ENCODE results near the gene FILIP1L. TPM values are rescaled to one million over a fixed set of nuclear protein-coding genes. Genes with fewer than 3 reads are reported as not detected.

FILIP1L gene
- polyA plus RNA-seq, 1 donor (not counting 4 experiments of a cell fraction or from before 2014, with no cell fraction given) = 14.7 TPM

DNA sequence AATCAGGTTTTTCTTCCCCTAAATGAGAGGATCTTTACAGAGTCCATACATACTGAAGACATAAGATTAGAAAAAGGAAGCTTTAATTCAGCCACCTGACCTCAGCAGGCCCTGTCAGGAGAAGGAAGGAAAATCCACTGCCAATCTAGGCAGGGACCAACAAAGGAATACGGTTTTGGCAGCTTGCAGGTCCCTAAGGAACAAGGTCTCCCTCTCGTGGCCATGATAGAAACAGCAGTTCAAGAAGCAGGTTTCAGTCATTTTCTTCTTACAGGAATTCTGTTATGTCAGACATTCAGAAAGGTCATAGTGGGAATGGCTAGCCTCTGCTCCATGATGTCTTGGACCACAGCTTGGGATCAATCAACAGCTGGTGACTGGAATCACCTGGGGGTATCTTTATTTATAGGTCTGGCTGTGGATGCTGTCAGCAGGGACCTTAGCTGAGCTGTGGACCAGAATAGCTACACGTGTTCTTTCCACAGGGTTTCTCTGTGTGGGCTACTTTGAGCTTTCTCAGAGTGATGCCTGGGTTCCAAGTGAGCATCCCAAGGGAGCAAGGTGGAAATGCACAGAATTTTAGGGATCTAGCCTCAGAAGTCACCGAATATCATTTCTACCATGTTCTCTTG lies 306.0 kb downstream of the FILIP1L start:
- Histone ChIP-seq H3K9ac (ENCODE audit: control insufficient read depth, extremely low read depth, insufficient read depth, low read length) (no peak overlapping the region), H2AFZ (ENCODE audit: control insufficient read depth, low read length) (no peak overlapping the region), H3K4me1 (ENCODE audit: control insufficient read depth, extremely low read depth, insufficient read depth, low read length) (no peaks in the 10 kb centered on the region), H3K9me1 (ENCODE audit: control insufficient read depth, extremely low read depth, insufficient read depth, low read length) (no peaks in the 10 kb centered on the region), H3K27me3 (ENCODE audit: control insufficient read depth, extremely low read depth, insufficient read depth, low read length) (no peaks in the 10 kb centered on the region), H3K9me3 (ENCODE audit: control insufficient read depth, low read depth, low read length) (peaks cover 6% of the 10 kb centered on the region), H3K4me2 (ENCODE audit: control insufficient read depth, extremely low read depth, insufficient read depth, low read depth, low read length) (no peak overlapping the region), H3K36me3 (ENCODE audit: control insufficient read depth in 2 of 2, extremely low read depth in 1 of 2, insufficient read depth in 2 of 2, low read length in 2 of 2) (no peaks in the 10 kb centered on the region), H3K27ac (ENCODE audit: control insufficient read depth, insufficient read depth, low read length) (no peak overlapping the region), H4K20me1 (ENCODE audit: control insufficient read depth, extremely low read depth, insufficient read depth, low read length) (no peaks in the 10 kb centered on the region), H3K4me3 (ENCODE audit: control insufficient read depth in 2 of 3, extremely low read depth in 1 of 3, insufficient read depth in 2 of 3, low read depth in 1 of 3, low read length in 3 of 3) (no peak overlapping the region), H3K79me2 (ENCODE audit: control insufficient read depth, insufficient read depth, low read length) (no peaks in the 10 kb centered on the region)
- FAIRE-seq (peak; percentile 96), DNase-seq (ENCODE audit: low read depth, low spot score) (peak; percentile 55)
- dilution Hi-C loops (cut with MboI; ENCODE audit: extremely low pct_ligation_motif_present, low sequenced_read_pairs) = no loop called here
- no peak for TF ChIP-seq EZH2 (IDR thresholded peaks at IDR 0.05; ENCODE audit: low read length)
- TF ChIP-seq, protein P1, sequence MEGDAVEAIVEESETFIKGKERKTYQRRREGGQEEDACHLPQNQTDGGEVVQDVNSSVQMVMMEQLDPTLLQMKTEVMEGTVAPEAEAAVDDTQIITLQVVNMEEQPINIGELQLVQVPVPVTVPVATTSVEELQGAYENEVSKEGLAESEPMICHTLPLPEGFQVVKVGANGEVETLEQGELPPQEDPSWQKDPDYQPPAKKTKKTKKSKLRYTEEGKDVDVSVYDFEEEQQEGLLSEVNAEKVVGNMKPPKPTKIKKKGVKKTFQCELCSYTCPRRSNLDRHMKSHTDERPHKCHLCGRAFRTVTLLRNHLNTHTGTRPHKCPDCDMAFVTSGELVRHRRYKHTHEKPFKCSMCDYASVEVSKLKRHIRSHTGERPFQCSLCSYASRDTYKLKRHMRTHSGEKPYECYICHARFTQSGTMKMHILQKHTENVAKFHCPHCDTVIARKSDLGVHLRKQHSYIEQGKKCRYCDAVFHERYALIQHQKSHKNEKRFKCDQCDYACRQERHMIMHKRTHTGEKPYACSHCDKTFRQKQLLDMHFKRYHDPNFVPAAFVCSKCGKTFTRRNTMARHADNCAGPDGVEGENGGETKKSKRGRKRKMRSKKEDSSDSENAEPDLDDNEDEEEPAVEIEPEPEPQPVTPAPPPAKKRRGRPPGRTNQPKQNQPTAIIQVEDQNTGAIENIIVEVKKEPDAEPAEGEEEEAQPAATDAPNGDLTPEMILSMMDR (optimal IDR thresholded peaks at IDR 0.05 in 1 of 3, IDR thresholded peaks at IDR 0.05 in 1 of 3, conservative IDR thresholded peaks at IDR 0.05 in 1 of 3; ENCODE audit: extremely low read depth in 1 of 3, insufficient read depth in 2 of 3, low read length in 3 of 3) = peak; percentile 81 to 90 (median 89)

DNA sequence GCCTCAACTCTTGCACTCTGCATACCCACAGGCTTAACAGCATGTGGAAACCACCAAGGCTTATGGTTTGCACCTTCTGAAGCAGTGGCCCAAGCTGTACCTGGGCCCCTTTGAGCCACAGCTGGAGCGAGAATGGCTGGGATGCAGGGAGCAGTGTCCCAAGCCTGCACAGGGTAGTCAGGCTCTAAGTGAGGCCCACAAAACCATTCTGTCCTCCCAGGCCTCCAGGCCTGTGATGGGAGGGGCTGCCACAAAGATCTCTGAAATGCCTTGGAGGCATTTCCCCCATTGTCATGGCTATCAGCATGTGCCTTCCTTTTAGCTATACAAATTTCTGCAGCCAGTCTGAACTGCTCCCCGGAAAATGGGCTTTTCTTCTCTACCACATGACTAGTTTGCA lies 309.1 kb downstream of the FILIP1L start:
- dilution Hi-C loops (cut with MboI; ENCODE audit: extremely low pct_ligation_motif_present, low sequenced_read_pairs) = no loop called here
- Histone ChIP-seq H3K4me3 (ENCODE audit: control insufficient read depth in 2 of 3, extremely low read depth in 1 of 3, insufficient read depth in 2 of 3, low read depth in 1 of 3, low read length in 3 of 3) (no peak overlapping the region), H3K27me3 (ENCODE audit: control insufficient read depth, extremely low read depth, insufficient read depth, low read length) (no peaks in the 10 kb centered on the region), H3K9me1 (ENCODE audit: control insufficient read depth, extremely low read depth, insufficient read depth, low read length) (no peaks in the 10 kb centered on the region), H3K79me2 (ENCODE audit: control insufficient read depth, insufficient read depth, low read length) (no peaks in the 10 kb centered on the region), H4K20me1 (ENCODE audit: control insufficient read depth, extremely low read depth, insufficient read depth, low read length) (no peaks in the 10 kb centered on the region), H3K9me3 (ENCODE audit: control insufficient read depth, low read depth, low read length) (peaks cover 6% of the 10 kb centered on the region), H3K4me1 (ENCODE audit: control insufficient read depth, extremely low read depth, insufficient read depth, low read length) (no peaks in the 10 kb centered on the region), H3K36me3 (ENCODE audit: control insufficient read depth in 2 of 2, extremely low read depth in 1 of 2, insufficient read depth in 2 of 2, low read length in 2 of 2) (no peaks in the 10 kb centered on the region), H3K27ac (ENCODE audit: control insufficient read depth, insufficient read depth, low read length) (no peak overlapping the region), H3K4me2 (ENCODE audit: control insufficient read depth, extremely low read depth, insufficient read depth, low read depth, low read length) (no peak overlapping the region), H2AFZ (ENCODE audit: control insufficient read depth, low read length) (no peak overlapping the region), H3K9ac (ENCODE audit: control insufficient read depth, extremely low read depth, insufficient read depth, low read length) (no peak overlapping the region)
- DNase-seq (ENCODE audit: low read depth, low spot score) (no peak), FAIRE-seq (no peak)
- TF ChIP-seq, protein P1 (optimal IDR thresholded peaks at IDR 0.05 in 1 of 3, IDR thresholded peaks at IDR 0.05 in 1 of 3, conservative IDR thresholded peaks at IDR 0.05 in 1 of 3; ENCODE audit: extremely low read depth in 1 of 3, insufficient read depth in 2 of 3, low read length in 3 of 3) = no peak
- TF ChIP-seq EZH2 (IDR thresholded peaks at IDR 0.05; ENCODE audit: low read length) = no peak

All from keratinocyte (primary cell).